ENCODE measurements around the gene CERKL.

Gene CERKL

DNA sequence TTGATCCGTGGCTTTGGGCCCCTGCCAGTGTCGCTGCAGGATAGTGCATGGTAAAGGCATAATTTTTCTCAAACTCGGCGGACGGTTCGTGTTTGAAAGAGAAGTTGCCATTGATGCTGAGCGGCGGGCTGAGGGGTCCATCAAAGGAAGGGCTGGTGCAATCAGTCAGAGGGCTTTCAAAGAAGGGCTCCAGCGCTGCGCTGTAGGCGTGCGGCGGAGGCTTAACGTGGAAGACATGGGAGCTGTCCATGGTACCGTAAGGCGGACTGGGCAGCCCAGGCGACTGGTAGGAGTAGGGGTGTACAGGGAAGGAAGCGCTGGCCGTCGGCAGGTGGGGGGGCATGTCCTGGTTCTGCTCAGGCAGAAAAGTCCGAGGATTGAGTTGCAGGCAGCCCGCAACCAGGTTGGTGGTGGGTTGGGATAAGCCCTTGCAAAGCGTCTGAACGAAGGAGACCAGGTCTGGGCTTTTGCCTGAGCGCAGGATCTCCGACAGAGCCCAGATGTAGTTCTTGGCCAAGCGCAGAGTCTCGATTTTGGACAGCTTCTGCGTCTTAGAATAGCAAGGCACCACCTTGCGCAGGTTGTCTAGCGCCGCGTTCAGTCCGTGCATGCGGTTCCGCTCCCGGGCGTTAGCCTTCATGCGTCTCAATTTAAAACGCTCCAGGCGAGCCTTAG lies 21.1 kb upstream of the CERKL start:
- DNase-seq: peak in 2 of 4 experiments; percentile 33 to 38

GRCh38 chr2:181675254-181675653 lies 18.3 kb upstream of the CERKL start:
- no peak for DNase-seq

- no peak for DNase-seq
These were observed 17.6 kb upstream of the CERKL start for GRCh38 chr2:181674461-181674860.

- DNase-seq: no peak
These were observed 16.3 kb upstream of the CERKL start for GRCh38 chr2:181673173-181673572.

DNA sequence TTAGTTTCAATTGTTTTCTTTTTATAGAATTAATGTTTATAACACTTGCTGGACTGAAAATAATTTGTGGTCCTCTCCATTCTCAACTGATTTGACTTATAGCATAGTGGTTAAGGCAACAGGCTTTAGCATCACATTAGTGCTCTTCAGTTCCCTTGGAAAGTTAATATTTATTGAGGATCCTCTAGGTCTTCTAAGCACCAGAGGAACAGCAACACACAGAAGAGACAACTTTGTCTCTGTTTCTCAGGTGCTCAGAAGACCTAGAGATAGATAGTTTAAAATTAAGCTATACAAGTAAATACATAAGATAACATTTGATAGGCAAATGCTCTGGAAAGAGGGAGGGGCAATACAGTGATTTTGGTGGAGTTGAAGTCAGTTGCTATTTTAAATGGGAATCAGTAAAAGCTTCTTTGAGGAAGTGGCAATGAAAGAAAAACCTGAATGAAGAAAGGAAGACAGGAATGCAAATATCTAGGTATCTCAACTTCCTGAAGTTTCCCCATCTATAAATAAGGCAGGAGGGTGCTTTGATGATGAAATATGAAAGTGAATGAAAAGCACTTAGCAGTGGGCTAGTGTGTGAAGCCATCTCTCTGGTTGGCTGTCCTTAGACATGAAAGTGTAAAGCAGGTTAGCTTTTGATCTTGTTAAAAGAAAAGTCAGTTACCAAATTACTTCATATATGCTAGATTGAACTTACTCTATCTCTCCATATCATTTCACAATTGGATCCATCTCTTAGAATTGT lies 15.5 kb upstream of the CERKL start:
- DNase-seq: no peak

GRCh38 chr2:181670632-181671031 lies 13.7 kb upstream of the CERKL start:
- DNase-seq: no peak

GRCh38 chr2:181667234-181667633 lies 10.3 kb upstream of the CERKL start:
- no peak for DNase-seq

GRCh38 chr2:181662287-181662686 lies 5.4 kb upstream of the CERKL start:
- DNase-seq: no peak

- DNase-seq: no peak
These were observed 3.3 kb upstream of the CERKL start for GRCh38 chr2:181660181-181660580.

- no peak for DNase-seq
These were observed 1.5 kb upstream of the CERKL start for GRCh38 chr2:181658444-181658843.

GRCh38 chr2:181657379-181657778 lies 474 bp upstream of the CERKL start:
- DNase-seq: no peak

DNA sequence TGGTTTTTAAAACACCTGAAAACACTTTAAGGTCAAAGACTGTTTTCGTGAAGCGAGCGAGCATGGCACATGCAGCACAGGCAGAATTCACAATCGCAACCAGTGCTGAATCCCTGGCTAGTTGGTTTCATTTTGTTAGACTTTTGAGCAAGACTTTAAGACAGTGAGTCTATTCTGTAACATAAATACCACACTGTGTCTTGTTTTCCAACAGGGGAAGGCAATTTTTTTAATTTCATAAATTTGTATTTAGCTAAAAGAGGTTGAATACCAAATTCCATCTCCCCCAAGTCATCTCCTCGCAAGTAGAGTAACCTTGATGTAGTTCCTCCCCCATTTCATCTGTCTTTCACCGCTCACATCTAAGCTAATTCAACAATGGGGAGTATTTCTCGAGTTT lies 1.4 kb downstream of the CERKL start:
- no peak for DNase-seq

- DNase-seq: no peak
These were observed 7.4 kb downstream of the CERKL start for GRCh38 chr2:181649436-181649979.

DNA sequence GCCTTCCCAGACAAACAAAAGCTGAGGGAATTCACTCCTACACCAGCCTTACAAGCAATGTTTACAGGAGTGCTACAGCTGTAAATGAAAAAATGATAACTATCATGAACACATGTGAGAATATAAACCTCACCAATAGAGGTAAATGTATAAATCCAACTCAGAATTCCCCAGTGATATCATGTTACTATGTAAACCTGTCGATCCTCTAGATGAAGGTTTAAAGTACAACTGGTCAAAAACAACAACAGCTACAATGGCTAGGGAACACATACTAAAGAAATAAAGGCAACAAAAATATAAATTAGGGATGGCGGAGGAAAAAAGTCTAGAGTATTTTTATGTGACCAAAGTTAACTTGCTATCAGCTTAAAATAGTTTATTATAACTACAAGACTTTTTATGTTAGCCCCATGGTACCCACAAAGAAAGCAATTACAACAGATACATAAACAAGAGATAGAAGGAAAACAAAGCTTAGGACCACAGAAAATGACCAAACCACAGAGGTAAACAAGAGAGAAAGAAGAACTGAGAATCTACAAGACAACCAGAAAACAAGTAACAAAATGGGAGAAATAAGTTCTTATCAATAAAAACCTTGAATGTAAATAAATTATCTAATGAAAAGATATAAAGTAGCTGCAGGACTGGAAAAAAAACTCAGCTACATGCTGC lies 8.3 kb downstream of the CERKL start:
- DNase-seq: no peak

DNA sequence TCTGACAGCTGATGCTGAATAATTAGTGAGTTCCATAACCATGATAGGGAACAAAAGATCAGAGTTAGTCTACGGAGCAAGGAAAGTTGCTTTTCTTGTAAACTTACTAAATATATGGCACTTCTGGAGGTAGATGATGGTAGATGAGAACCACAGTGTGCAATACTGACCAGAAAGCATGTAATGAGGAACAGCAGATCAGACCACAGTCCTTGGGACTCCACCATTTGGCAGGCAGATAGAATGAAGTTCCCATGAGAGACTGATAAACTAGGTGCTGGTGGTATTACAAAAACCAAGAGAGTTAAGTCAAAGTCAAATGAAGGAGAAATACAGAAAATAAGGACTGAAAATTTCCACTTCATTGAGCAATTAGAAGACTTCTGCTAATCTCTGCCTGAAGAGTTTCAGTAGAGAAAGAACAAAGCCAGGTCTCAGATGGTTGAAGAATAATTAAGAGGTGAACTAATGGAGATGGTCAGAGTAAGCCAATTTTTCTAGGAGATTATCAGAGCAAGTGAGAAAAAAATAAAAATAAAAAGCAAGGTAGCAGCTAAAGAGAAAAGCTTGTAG lies 10.4 kb downstream of the CERKL start:
- DNase-seq: no peak

GRCh38 chr2:181643151-181643550 lies 13.8 kb downstream of the CERKL start:
- DNase-seq: no peak

GRCh38 chr2:181642086-181642485 lies 14.8 kb downstream of the CERKL start:
- DNase-seq: no peak

GRCh38 chr2:181639686-181640085 lies 17.2 kb downstream of the CERKL start:
- DNase-seq: no peak

GRCh38 chr2:181632733-181633401 lies 24.0 kb downstream of the CERKL start:
- DNase-seq: no peak

GRCh38 chr2:181628590-181629585 lies 28.0 kb downstream of the CERKL start:
- DNase-seq: no peak

DNA sequence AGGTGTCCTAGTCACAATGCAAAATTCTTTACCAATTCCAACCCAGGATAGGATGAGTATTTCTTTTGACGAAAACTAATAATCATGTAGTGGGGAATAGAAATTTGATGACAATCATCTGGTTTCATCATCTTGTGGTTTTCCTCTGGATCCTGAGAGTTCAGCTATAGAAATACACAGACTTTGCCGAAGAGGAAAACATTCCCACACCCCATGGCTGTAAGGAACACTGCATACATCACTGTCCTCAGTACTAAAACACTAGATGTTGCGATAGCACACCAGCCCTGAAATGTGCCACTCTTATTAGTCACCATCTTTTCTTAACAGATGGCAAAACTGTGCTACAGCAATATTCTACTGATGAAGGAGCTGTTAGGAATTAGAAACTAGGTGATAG lies 29.4 kb downstream of the CERKL start:
- DNase-seq: no peak

DNA sequence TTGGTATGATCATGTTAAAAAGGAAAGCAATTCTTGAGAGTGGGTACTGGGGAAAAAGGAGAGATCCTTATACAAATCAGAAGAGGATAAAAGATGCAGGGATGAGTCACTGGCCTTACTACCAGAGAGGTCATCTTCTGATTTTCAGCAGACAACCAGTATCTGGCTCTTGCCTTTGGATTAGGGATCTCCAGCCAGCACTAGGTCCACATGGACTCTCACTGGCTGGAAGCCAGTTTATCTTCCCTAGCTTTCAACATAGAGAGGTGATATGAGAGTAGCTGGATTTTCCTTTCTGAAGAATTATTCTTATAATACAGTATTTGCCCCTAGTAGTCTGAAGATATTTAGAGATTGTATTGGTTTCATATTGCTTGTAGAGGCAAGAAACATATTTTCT lies 30.2 kb downstream of the CERKL start:
- no peak for DNase-seq
